NCI-H748 (cell line): ENCODE data around the gene VCP.

ENCODE experiments used
- DNase-seq: peaks from one replicate; lab custom pipeline; 2025; ENCODE audit not compliant: unreplicated experiment; lab: John Stamatoyannopoulos, UW

The VCP gene

DNA sequence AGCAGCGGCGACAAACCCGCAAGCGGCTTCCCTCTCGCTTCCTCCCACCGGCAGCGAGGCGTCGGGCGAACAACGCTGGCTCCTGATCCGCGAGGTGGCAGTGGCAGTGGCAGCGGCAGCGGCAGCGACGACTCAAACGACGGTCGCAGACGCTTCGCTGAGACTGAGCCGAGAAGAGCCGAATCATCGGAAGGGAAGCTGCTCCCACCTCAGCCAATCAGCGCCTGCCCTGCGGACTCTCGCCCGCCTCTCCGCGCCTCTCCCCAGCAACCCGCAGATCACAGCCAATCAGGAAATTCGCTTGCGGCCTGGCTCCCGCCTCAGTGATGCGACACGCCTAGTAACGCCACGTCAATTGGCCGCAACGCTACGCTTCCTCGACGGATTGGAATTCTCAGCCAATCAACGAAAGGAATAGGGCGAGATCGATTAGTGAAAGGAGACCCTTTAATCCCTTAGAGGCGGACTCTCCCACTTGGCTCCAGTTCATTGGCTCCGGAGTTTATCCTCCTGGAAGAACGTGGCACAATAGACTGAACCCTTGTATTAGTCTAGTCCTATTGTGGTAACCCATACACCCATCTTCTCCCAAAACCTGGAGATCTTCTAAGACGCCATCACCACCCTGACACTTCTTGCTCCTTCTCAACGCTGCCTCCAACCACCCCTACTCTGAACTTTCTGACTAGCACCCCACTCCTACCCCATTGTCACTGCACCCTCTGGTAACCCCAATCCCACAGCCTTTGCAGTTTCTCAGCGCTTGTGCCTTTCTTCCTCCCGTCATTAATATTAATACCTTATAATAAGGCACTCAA lies at the start of gene VCP:
VCP (minus strand) TSS at position 165 of the 818 bp plus-strand sequence. CDS start 272 bp downstream, outside the sequence.
- peak; percentile 100 for DNase-seq

- DNase-seq = peak; percentile 92
Observed at GRCh38 chr9:35116898-35117551, 44.6 kb upstream of the VCP start.

GRCh38 chr9:35116539-35116897 lies 44.1 kb upstream of the VCP start:
- no peak for DNase-seq

GRCh38 chr9:35115680-35116538 lies 43.5 kb upstream of the VCP start, which contains the start of gene ATOSB:
Gene ATOSB (minus strand): TSS chr9:35115862. CDS start chr9:35108274, 7,588 bp downstream.
- peak; percentile 98 for DNase-seq

GRCh38 chr9:35114840-35115628 lies 42.6 kb upstream of the VCP start:
- DNase-seq = no peak

GRCh38 chr9:35114113-35114839 lies 41.9 kb upstream of the VCP start:
- DNase-seq = peak; percentile 96

GRCh38 chr9:35112257-35113020 lies 40.0 kb upstream of the VCP start:
- no peak for DNase-seq

GRCh38 chr9:35111001-35111933 lies 38.8 kb upstream of the VCP start:
- peak; percentile 99 for DNase-seq

DNA sequence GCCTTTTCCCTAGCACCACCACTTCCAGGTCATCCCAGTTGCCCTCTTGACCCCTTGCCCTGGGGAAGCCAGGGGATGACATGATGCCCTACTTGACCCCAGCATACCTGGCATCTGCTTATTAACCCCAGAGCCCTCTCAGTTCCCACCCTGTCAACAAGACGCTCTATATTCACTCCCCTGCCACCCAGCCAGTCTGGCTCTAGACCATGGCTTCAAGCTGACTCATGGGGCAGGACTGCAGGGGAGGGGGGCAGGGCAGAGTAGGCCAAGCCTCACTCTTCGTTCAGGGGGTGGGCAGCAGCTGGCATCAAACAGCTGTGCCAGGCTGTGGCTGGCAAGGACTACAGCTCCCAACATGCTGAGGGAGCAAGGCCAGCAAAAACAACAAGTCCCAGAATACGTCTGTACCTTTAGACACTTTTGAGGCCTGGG lies 37.9 kb upstream of the VCP start:
- no peak for DNase-seq

GRCh38 chr9:35108946-35109575 lies 36.6 kb upstream of the VCP start:
- no peak for DNase-seq

- DNase-seq = no peak
Observed at GRCh38 chr9:35108461-35108860, 36.0 kb upstream of the VCP start.

DNA sequence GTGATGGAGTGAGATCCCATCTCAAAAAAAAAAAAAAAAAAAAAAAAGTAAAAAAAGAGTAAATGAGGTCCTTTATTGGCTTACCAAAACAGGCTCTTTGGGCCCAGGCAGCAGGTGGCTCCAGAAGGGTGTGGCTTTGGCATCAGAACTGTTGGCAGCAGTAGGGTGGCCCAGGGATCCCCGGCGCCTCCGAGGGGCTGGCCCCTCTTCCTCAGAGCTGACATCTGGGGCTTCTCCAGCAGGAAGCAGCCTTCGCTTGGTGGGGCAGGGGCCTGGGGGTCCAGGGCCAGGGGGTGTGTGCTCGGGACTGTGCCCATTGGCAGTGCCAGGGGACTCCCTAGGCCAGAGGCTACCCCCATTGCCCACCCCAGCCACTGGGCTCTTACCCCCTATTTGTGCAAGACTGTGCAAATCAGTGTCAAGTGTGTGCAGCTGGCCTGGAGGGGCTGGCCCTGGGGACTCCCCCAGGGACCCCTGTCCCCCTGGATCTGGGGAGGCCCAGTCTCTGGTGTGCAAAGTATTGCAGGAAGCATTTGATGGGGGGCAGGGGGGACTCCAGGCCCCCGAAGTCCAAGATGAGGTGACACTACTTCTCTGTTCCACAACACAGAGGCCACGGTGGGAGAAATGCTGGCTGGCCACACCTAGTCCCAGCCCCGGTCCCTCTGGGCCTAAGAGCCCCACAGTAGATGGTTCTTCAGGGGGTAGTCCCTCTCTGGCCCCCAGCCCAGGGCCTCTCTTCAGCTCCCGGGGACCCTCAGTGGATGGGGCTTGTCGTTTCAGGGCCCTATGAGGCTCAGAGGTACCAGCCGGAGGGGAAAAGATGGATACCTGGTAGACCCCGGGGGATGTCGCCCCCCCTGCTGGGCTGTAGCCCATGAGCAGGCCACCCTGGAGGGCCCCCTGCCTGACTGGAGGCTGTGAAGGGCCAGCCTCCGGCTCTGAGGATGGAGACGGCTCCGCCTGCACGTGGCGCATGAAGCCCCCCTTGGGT lies 35.2 kb upstream of the VCP start:
- DNase-seq = no peak

- DNase-seq = no peak
Observed at GRCh38 chr9:35106343-35106730, 33.9 kb upstream of the VCP start.

- DNase-seq = no peak
Observed at GRCh38 chr9:35105571-35106342, 33.3 kb upstream of the VCP start.

- no peak for DNase-seq
Observed at GRCh38 chr9:35105126-35105525, 32.7 kb upstream of the VCP start.

DNA sequence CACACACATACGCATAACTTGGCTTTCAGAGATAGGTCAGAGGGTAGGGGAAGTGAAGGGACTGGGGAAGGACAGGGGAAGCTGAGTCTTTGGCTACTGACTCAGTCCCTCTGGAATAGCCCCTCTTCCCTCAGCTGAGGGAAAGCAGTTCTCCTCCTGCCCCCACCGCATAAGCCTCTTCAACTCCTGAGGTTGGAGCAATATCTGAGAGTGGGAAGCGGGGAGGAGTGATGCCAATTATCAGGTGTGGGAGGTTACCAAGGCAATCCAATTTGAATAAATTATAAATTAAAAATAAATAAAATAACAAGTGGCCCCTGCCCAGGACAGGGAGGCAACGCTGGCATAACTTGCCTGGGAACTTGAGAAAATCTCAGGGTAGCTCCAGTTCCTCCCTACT lies 32.2 kb upstream of the VCP start:
- DNase-seq = no peak
